Type B pancreatic cell (in vitro differentiated cells): Measurements from ENCODE around the gene PIK3CB. TPM values are rescaled to one million over a fixed set of nuclear protein-coding genes. Genes with fewer than 3 reads are reported as not detected.
"Not testable (repeated sequence)": the region's sequence is repeated elsewhere in the genome, so short reads cannot be mapped to it uniquely, and the experiment has no call there.

Source experiments
- DNase-seq: peaks from one replicate; pipeline ENCODE4 v3.0.0; 2021; ENCODE audit warnings: mixed read lengths; ENCODE audit not compliant: unreplicated experiment; ENCODE audit errors: extremely low spot score
- H3K27ac Mint-ChIP-seq: 2 replicates; pipeline ENCODE4 v1.8.0; 2021; ENCODE audit warnings: mild to moderate bottlenecking, mixed read lengths
- H3K27me3 Mint-ChIP-seq: 2 replicates; pipeline ENCODE4 v1.8.0; 2021; ENCODE audit warnings: mixed read lengths
- H3K36me3 Mint-ChIP-seq: 2 replicates; pipeline ENCODE4 v1.8.0; 2021; ENCODE audit warnings: mixed read lengths
- H3K4me1 Mint-ChIP-seq: one replicate; pipeline ENCODE4 v1.8.0; 2021; ENCODE audit warnings: mixed read lengths; ENCODE audit not compliant: unreplicated experiment
- H3K4me3 Mint-ChIP-seq: 2 replicates; pipeline ENCODE4 v1.8.0; 2021; ENCODE audit warnings: mild to moderate bottlenecking, mixed read lengths
- H3K9me3 Mint-ChIP-seq: 2 replicates; pipeline ENCODE4 v1.8.0; 2021; ENCODE audit warnings: mixed read lengths
- total RNA-seq: library from RNA; stranded (reverse); gene quantifications from 2 replicates; pipeline ENCODE4 v1.2.1, GENCODE V29; 2021; ENCODE audit warnings: low replicate concordance
- TF ChIP-seq, protein P1 (sequence below): fragments of 200-600 bp; sonication (generic); conservative IDR thresholded peaks from 2 replicates; pipeline ENCODE4 v1.5.0; 2021; ENCODE audit warnings: antibody characterized with exemption, mild to moderate bottlenecking

PIK3CB gene
- total RNA-seq, 1 donor from 2014 or later = 14.8 TPM

DNA sequence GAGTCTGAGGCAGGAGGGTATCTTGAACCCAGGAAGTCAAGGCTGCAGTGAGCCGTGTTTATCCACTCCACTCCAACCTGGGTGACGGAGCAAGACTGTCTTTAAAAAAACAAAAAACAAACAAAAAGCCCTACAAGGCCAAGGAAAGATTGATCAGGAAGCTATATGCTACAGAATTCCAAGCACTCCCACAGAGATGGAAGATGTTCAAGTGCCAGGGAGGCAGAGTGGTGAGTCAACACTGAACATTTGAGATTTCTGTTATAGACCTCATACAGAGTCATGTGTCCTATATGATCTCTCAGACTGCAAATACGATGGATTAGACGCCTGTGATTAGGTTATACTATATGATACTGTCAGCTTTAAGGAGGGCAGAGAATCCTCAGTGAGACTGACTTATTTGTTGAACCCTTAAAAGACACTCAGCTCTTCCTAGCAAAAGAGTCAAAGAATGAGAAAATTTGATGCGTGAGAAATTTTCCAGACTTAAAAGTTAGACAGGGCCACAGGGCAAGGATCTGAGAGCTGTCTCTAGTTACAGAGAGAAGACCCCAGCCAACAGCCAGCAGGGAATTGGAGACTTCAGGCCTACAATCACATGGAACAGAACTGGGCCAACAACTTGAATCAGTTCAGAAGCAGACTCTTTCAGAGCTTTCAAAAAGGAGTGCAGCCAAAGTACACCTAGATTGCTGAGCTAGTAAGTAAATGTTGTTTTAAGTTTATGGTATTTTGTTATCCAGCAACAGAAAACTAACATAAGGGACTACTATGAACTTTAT lies 107.6 kb downstream of the PIK3CB start:
- no peak for DNase-seq
- Mint-ChIP-seq H3K27me3 (no peaks in the 10 kb centered on the region), H3K9me3 (no peaks in the 10 kb centered on the region), H3K27ac (peak overlapping the region; percentile 46), H3K4me3 (no peak overlapping the region), H3K4me1 (peaks cover 19% of the 10 kb centered on the region), H3K36me3 (peaks cover 10% of the 10 kb centered on the region)
- TF ChIP-seq, protein P1, sequence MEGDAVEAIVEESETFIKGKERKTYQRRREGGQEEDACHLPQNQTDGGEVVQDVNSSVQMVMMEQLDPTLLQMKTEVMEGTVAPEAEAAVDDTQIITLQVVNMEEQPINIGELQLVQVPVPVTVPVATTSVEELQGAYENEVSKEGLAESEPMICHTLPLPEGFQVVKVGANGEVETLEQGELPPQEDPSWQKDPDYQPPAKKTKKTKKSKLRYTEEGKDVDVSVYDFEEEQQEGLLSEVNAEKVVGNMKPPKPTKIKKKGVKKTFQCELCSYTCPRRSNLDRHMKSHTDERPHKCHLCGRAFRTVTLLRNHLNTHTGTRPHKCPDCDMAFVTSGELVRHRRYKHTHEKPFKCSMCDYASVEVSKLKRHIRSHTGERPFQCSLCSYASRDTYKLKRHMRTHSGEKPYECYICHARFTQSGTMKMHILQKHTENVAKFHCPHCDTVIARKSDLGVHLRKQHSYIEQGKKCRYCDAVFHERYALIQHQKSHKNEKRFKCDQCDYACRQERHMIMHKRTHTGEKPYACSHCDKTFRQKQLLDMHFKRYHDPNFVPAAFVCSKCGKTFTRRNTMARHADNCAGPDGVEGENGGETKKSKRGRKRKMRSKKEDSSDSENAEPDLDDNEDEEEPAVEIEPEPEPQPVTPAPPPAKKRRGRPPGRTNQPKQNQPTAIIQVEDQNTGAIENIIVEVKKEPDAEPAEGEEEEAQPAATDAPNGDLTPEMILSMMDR = no peak

DNA sequence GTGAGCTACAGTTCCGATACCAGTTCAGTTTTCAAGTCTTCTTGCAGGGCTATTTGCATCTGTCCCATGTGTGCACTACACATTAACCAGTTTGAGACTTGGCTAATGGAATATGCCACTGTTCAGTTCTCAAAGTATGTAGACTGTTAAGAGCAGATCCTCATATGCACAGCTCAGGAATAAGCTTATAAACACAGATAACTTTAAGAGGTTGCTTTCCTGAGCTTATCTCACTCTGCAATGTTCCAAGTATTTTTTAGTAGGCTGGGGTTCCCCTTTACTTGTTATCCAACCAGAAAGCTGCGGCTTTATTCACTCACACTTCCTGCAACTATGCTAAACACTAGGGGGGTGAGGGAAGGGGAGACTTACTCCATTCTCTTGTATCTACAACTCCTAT lies 108.7 kb downstream of the PIK3CB start:
- H3K4me3 Mint-ChIP-seq, DNase-seq: not testable (repeated sequence)

DNA sequence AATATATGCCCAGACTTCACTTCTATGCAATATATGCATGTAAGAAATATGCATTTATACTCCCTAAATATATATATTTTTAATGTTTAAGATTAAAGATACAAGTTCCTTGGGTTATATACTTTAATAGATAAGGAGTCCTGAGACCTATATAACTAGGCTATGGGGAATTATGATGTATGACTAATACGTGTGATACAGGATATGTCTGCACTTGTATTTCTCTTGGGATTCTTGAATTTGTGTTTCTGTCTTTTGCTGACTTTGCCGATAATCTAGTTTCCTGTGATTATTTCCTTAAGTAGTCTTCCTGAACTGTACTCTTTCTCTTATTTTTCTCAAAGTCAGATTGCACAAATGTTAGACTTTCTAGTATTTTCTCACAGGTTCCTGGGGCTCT lies 109.6 kb downstream of the PIK3CB start:
- Mint-ChIP-seq H3K9me3 (no peaks in the 10 kb centered on the region), H3K27me3 (no peaks in the 10 kb centered on the region), H3K36me3 (peaks cover 10% of the 10 kb centered on the region), H3K27ac (no peak overlapping the region), H3K4me1 (peaks cover 19% of the 10 kb centered on the region), H3K4me3 (no peak overlapping the region)
- TF ChIP-seq, protein P1 = no peak
- DNase-seq = no peak

More for the DNA sequence above, 108.7 kb downstream of the PIK3CB start:
- H3K4me1 Mint-ChIP-seq = peaks cover 19% of the 10 kb centered on the region
- not testable (repeated sequence) for H3K27me3 Mint-ChIP-seq, H3K27ac Mint-ChIP-seq, H3K9me3 Mint-ChIP-seq
- H3K36me3 Mint-ChIP-seq = peaks cover 10% of the 10 kb centered on the region

DNA sequence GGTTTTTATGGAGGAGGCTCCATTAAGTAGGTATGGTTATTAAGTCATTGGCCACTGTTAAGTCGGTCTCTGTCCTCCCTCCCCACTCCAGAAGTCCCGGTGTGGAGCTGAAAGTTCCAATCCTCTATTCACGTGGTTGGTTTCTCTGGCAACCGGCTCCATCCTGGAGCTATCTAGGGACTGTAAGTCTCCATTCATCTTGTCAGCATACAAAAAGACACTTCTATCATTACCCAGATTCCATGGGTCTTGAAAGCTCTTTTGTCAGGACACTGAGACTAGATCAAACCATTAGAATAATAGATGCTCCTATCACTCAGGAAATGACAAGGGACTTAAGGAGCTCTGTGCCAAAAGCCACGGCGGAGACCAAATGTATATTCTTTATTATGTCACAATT lies 110.3 kb downstream of the PIK3CB start:
- H3K9me3 Mint-ChIP-seq = no peaks in the 10 kb centered on the region
- peaks cover 19% of the 10 kb centered on the region for H3K4me1 Mint-ChIP-seq
- no peak for DNase-seq
- H3K4me3 Mint-ChIP-seq = no peak overlapping the region
- H3K27ac Mint-ChIP-seq = no peak overlapping the region
- TF ChIP-seq, protein P1 = no peak
- peaks cover 14% of the 10 kb centered on the region for H3K36me3 Mint-ChIP-seq
- H3K27me3 Mint-ChIP-seq = no peaks in the 10 kb centered on the region

GRCh38 chr3:138718849-138719248 lies 115.9 kb downstream of the PIK3CB start:
- TF ChIP-seq, protein P1 = no peak
- Mint-ChIP-seq H3K27ac (no peak overlapping the region), H3K4me1 (no peaks in the 10 kb centered on the region), H3K9me3 (no peaks in the 10 kb centered on the region), H3K27me3 (no peaks in the 10 kb centered on the region), H3K36me3 (peaks cover 16% of the 10 kb centered on the region), H3K4me3 (no peak overlapping the region)
- no peak for DNase-seq

GRCh38 chr3:138717348-138717747 lies 117.4 kb downstream of the PIK3CB start:
- Mint-ChIP-seq H3K27ac (no peak overlapping the region), H3K36me3 (peaks cover 16% of the 10 kb centered on the region), H3K4me3 (no peak overlapping the region), H3K27me3 (no peaks in the 10 kb centered on the region), H3K4me1 (no peaks in the 10 kb centered on the region), H3K9me3 (no peaks in the 10 kb centered on the region)
- TF ChIP-seq, protein P1 = no peak
- DNase-seq = no peak
